NCI-H748 (cell line): ENCODE data around the gene CARD16.
A peak's percentile ranks its signal among the peaks of the same experiment; 100 is the strongest.
"Not testable (repeated sequence)": the region's sequence is repeated elsewhere in the genome, so short reads cannot be mapped to it uniquely, and the experiment has no call there.

Experiments
- DNase-seq: peaks from one replicate; lab custom pipeline; 2025; ENCODE audit not compliant: unreplicated experiment; lab: John Stamatoyannopoulos, UW

Gene CARD16

GRCh38 chr11:105051559-105051958 lies 6.4 kb upstream of the CARD16 start:
- DNase-seq = no peak

GRCh38 chr11:105049481-105049880 lies 4.3 kb upstream of the CARD16 start:
- DNase-seq = no peak

- DNase-seq = no peak
Observed at GRCh38 chr11:105046898-105047579, 1.9 kb upstream of the CARD16 start.

GRCh38 chr11:105045676-105046296 lies 651 bp upstream of the CARD16 start:
- no peak for DNase-seq

GRCh38 chr11:105042178-105042577 lies 3.0 kb downstream of the CARD16 start:
- no peak for DNase-seq

GRCh38 chr11:105040703-105041102 lies 4.4 kb downstream of the CARD16 start:
- DNase-seq = no peak

GRCh38 chr11:105034813-105035620 lies 10.1 kb downstream of the CARD16 start, which contains the start of gene CASP1:
CASP1 (minus strand) TSS chr11:105035144; CDS start chr11:105035113, 31 bp downstream.
- DNase-seq = no peak

- not testable (repeated sequence) for DNase-seq
Observed at GRCh38 chr11:105034388-105034787, 10.7 kb downstream of the CARD16 start.

- no peak for DNase-seq
Observed at GRCh38 chr11:105033781-105034180, 11.4 kb downstream of the CARD16 start.

GRCh38 chr11:105033343-105033742 lies 11.8 kb downstream of the CARD16 start:
- DNase-seq = no peak

GRCh38 chr11:105032495-105032894 lies 12.6 kb downstream of the CARD16 start:
- DNase-seq = no peak

GRCh38 chr11:105027678-105028077 lies 17.5 kb downstream of the CARD16 start:
- no peak for DNase-seq

GRCh38 chr11:105024394-105024793 lies 20.7 kb downstream of the CARD16 start:
- DNase-seq = no peak

- no peak for DNase-seq
Observed at GRCh38 chr11:105023003-105023402, 22.1 kb downstream of the CARD16 start, which contains the start of gene CASP5. CASP5 (minus strand) TSS chr11:105023168; CDS start chr11:105023136, 32 bp downstream.

GRCh38 chr11:105022527-105022926 lies 22.6 kb downstream of the CARD16 start:
- DNase-seq = no peak

GRCh38 chr11:105007463-105007862 lies 37.7 kb downstream of the CARD16 start:
- no peak for DNase-seq

GRCh38 chr11:105005451-105005845 lies 39.7 kb downstream of the CARD16 start:
- no peak for DNase-seq

- DNase-seq = no peak
Observed at GRCh38 chr11:105004021-105004420, 41.1 kb downstream of the CARD16 start.

- DNase-seq = no peak
Observed at GRCh38 chr11:105003151-105003550, 42.0 kb downstream of the CARD16 start.

- DNase-seq = no peak
Observed at GRCh38 chr11:105000797-105001196, 44.3 kb downstream of the CARD16 start.

- peak; percentile 6 for DNase-seq
Observed at GRCh38 chr11:105000167-105000566, 45.0 kb downstream of the CARD16 start.

- DNase-seq = no peak
Observed at GRCh38 chr11:104999721-105000120, 45.4 kb downstream of the CARD16 start.
